Spleen (tissue), 11 donors: ENCODE results near the gene BLID. TPM values are rescaled to one million over a fixed set of nuclear protein-coding genes. Genes with fewer than 3 reads are reported as not detected.

ENCODE experiments used
- DNase-seq: peaks from one replicate; pipeline ENCODE4 v3.0.0-alpha.2; 2020
- H3K27ac ChIP-seq, 8 donors: fragments of 200-600 bp; sonication (generic) in 7 of 8; 1 replicate in 4 of 8; 2 replicates in 4 of 8; pipeline versions ENCODE4 v1.5.0 to v1.8.0; 2016 to 2021; ENCODE audit warnings: inconsistent platforms in 4 of 8, mild to moderate bottlenecking in 4 of 8, moderate library complexity in 1 of 8
- H3K27me3 ChIP-seq, 7 donors: fragments of 200-600 bp; sonication (generic) in 6 of 7; replicated peaks in 1 of 7; 1 replicate in 4 of 7; 2 replicates in 3 of 7; pipeline versions ENCODE4 v1.5.0 to v1.8.0; 2016 to 2021; ENCODE audit warnings: inconsistent platforms in 3 of 7, mild to moderate bottlenecking in 1 of 7
- H3K36me3 ChIP-seq, 6 donors: fragments of 200-600 bp; sonication (generic) in 5 of 6; 1 replicate in 4 of 6; 2 replicates in 2 of 6; pipeline versions ENCODE4 v1.5.0 to v1.8.0; 2016 to 2021; ENCODE audit warnings: inconsistent platforms in 2 of 6
- H3K4me1 ChIP-seq, 6 donors: fragments of 200-600 bp; sonication (generic) in 5 of 6; 1 replicate in 3 of 6; 2 replicates in 3 of 6; pipeline versions ENCODE4 v1.5.0 to v1.8.0; 2016 to 2021; ENCODE audit warnings: inconsistent platforms in 3 of 6
- H3K4me3 ChIP-seq, 8 donors: fragments of 200-600 bp; sonication (generic) in 7 of 8; 1 replicate in 4 of 8; 2 replicates in 4 of 8; pipeline versions ENCODE4 v1.5.0 to v1.8.0; 2016 to 2021; ENCODE audit warnings: inconsistent platforms in 4 of 8, mild to moderate bottlenecking in 4 of 8, moderate library complexity in 2 of 8
- H3K9me3 ChIP-seq, 8 donors: fragments of 200-600 bp; sonication (generic) in 7 of 8; 1 replicate in 4 of 8; 2 replicates in 4 of 8; pipeline versions ENCODE4 v1.5.0 to v1.8.0; 2016 to 2021; ENCODE audit warnings: inconsistent platforms in 4 of 8
- POLR2A ChIP-seq, 3 donors: fragments of 450-650 bp; IDR thresholded peaks; one replicate each; pipeline ENCODE4 v1.5.1; 2017; ENCODE audit warnings: antibody characterized with exemption in 3 of 3, mild to moderate bottlenecking in 1 of 3
- POLR2AphosphoS5 ChIP-seq, 3 donors: sonication (generic); formaldehyde crosslinking; IDR thresholded peaks; one replicate each; pipeline ENCODE4 v1.5.1; 2017; ENCODE audit warnings: antibody characterized with exemption in 3 of 3
- WGBS, 5 donors: extraction: QIAGEN DNeasy Blood & Tissue Kit in 3 of 5; methylation state at CpG; one replicate each; pipeline versions ENCODE4 v1.1.5 to v1.1.7; 2013 to 2018; 5-methylcytosine and 5-hydroxymethylcytosine counted together
- intact Hi-C: fragments of 100-400 bp; cut with DNase I; formaldehyde crosslinking; loops from one replicate; pipeline ENCODE4 v1.15.0; 2023; ENCODE audit warnings: low total_unique reads
- polyA plus RNA-seq, 3 donors: library from polyadenylated mRNA; stranded (reverse); fragments of 200-250 nt; gene quantifications; one replicate each; pipeline ENCODE4 v1.2.1, GENCODE V29; 2013
- total RNA-seq, 7 donors: library from RNA; depleted of rRNA in 3 of 7; stranded (reverse); fragments of >200 nt in 3 of 7; fragmentation: NEBNext Ultra II Directional in 4 of 7; extraction: Animal tissue kit (Norgen Biotek cat#: 25700) in 4 of 7; gene quantifications; one replicate each; pipeline versions ENCODE4 v1.1.0 to v1.2.1, GENCODE V29; 2016 to 2021
- TF ChIP-seq, protein P1 (sequence below), 11 experiments: fragments of 200-600 bp in 7 of 11; fragments of 450-650 bp in 4 of 11; sonication (generic) in 4 of 11; IDR thresholded peaks in 8 of 11; conservative IDR thresholded peaks in 3 of 11; 1 replicate in 7 of 11; 2 replicates in 4 of 11; pipeline versions ENCODE4 v1.4.0 to v1.8.0; 2016 to 2021; ENCODE audit warnings: antibody characterized with exemption in 11 of 11, inconsistent platforms in 4 of 11, mild to moderate bottlenecking in 1 of 11
- donor health status: healthy with polysubstance abuse.
- donor health status: DM: no; HTN: no; CAD: no; lungs with moderate emphysema.
- donor health status: DM: no; HTN: no; CAD: no.
- donor health status: Bipolar disorder and iron deficiency.
- donor health status: healthy.
- donor health status: DM: no; HTN: no; CAD: no.
- donor health status: DM: yes; HTN: yes; CAD: no.

The BLID gene
- total and polyA plus RNA-seq, 10 donors = 0.61 to 0.64 TPM; not detected in 8

DNA sequence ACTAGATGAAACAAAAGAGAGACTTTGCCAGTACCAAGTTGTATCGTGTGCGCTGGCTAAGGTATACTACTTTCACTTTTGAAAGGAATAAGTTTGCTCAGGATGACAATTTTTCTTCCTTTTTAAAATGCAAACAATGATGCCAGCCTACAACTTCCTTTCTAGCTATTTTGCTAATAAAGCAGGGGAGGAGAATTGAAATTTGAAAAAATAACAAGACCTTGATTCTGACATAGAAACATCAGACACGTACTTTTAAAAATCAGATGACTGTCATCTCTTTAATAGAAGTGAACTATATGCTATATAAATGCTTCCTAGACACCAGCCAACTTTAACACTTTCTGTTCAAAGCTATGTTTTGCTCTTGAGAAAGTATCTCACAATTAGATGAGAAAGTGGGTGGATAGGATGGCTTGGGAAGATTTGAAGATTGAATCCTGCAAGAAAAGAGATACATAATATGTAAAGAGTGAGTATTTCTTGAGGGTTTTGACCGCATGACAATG is 41.7 kb upstream of the BLID start:
- peak overlapping the region; percentile 4 to 49 (median 14) for H3K4me3 ChIP-seq
- WGBS, 5 donors = 24 to 28% (median 26%) methylated on average over 4 of the region's 4 CpGs
- H3K27ac ChIP-seq = peak overlapping the region in 4 of 8 donors; percentile 20 to 63 (median 52)

DNA sequence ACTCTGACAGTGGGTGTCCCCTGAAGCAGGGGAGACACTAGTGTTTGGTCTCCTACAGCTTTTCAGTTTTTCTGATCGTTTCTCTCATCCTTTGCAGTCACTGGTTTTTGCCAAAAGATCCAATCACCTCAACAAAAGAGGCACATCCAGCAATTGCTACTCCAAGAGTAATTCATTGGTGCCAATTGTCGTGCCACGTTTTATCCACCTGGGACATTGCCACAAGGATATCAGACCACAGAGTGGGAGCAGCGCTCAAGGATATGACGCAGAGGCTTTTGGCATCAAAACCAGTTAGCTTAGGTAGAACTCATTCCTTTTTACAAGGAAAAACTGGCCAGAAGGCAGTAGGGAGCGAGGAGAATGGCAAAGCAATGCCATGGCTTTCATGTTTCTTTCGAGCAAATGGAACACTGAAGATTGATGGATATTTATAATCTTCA is 40.9 kb upstream of the BLID start:
- intact Hi-C loops = no loop called here
- H3K27me3 ChIP-seq = no peaks in the 10 kb centered on the region
- no peak for DNase-seq
- peak overlapping the region in 4 of 8 donors; percentile 20 to 63 (median 52) for H3K27ac ChIP-seq
- H3K9me3 ChIP-seq = no peaks in the 10 kb centered on the region
- no peaks in the 10 kb centered on the region for H3K36me3 ChIP-seq
- 70 to 84% (median 75%) methylated on average over 7 of the region's 7 CpGs for WGBS, 5 donors
- TF ChIP-seq, protein P1, sequence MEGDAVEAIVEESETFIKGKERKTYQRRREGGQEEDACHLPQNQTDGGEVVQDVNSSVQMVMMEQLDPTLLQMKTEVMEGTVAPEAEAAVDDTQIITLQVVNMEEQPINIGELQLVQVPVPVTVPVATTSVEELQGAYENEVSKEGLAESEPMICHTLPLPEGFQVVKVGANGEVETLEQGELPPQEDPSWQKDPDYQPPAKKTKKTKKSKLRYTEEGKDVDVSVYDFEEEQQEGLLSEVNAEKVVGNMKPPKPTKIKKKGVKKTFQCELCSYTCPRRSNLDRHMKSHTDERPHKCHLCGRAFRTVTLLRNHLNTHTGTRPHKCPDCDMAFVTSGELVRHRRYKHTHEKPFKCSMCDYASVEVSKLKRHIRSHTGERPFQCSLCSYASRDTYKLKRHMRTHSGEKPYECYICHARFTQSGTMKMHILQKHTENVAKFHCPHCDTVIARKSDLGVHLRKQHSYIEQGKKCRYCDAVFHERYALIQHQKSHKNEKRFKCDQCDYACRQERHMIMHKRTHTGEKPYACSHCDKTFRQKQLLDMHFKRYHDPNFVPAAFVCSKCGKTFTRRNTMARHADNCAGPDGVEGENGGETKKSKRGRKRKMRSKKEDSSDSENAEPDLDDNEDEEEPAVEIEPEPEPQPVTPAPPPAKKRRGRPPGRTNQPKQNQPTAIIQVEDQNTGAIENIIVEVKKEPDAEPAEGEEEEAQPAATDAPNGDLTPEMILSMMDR (IDR thresholded peaks at IDR 0.05 in 8 of 11, conservative IDR thresholded peaks at IDR 0.05 in 3 of 11) = no peak
- TF ChIP-seq POLR2AphosphoS5 (IDR thresholded peaks at IDR 0.05) (no peak), POLR2A (IDR thresholded peaks at IDR 0.05) (no peak)
- peak overlapping the region in 7 of 8 donors; percentile 3 to 49 (median 11) for H3K4me3 ChIP-seq
- peaks cover 0 to 12% (median 5%) of the 10 kb centered on the region in 6 donors for H3K4me1 ChIP-seq

More for the DNA sequence above, 41.7 kb upstream of the BLID start:
- intact Hi-C loops = no loop called here
- Histone ChIP-seq H3K4me1 (peaks cover 0 to 12% (median 5%) of the 10 kb centered on the region in 6 donors), H3K27me3 (no peaks in the 10 kb centered on the region), H3K9me3 (no peaks in the 10 kb centered on the region), H3K36me3 (no peaks in the 10 kb centered on the region)
- no peak for DNase-seq
- TF ChIP-seq POLR2A (IDR thresholded peaks at IDR 0.05) = no peak
- TF ChIP-seq, protein P1 (IDR thresholded peaks at IDR 0.05 in 8 of 11, conservative IDR thresholded peaks at IDR 0.05 in 3 of 11) = no peak
- TF ChIP-seq POLR2AphosphoS5 (IDR thresholded peaks at IDR 0.05) = no peak

DNA sequence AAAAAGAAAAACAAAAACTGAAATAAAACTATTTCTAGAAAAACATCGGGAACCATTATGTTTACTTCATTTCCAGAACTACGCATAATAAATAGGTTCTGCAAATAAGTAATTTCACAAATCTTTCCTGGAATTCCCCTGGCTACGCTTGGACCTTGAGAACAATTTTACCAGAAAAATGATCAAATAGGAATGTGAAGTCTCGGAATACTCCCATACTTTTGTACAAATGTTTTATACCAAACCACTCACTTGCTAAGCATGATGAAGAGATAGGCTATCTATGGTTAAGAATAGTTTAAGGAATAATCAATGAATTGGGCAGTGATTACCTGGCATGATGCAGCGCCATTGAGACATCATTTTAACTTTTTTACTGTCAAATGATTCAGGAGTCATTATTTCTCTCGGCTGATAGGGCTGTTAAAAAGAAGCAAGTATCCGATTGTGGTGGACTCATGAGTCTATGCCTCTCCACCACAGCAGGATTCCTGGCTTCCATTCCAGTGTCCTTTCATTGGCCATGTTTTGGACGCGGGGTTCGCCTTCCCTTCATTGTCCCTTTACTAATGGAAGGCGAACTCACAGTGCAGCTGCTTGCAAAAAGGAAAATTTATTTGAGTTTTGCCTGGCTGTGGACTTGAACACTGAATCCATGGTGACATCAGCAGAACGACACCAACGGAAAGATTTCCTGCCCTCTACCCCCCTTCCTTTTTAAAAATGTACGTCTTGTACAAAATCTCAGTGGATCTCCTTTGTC is 39.9 kb upstream of the BLID start:
- H3K4me1 ChIP-seq = peaks cover 0 to 12% (median 5%) of the 10 kb centered on the region in 6 donors
- no peaks in the 10 kb centered on the region for H3K36me3 ChIP-seq
- no peaks in the 10 kb centered on the region for H3K9me3 ChIP-seq
- TF ChIP-seq, protein P1 (IDR thresholded peaks at IDR 0.05 in 8 of 11, conservative IDR thresholded peaks at IDR 0.05 in 3 of 11) = no peak
- TF ChIP-seq POLR2A (IDR thresholded peaks at IDR 0.05) (no peak), POLR2AphosphoS5 (IDR thresholded peaks at IDR 0.05) (no peak)
- 82 to 91% (median 89%) methylated on average over 14 of the region's 14 CpGs for WGBS, 5 donors
- DNase-seq = no peak
- intact Hi-C loops = no loop called here
- no peaks in the 10 kb centered on the region for H3K27me3 ChIP-seq
- H3K4me3 ChIP-seq = no peak overlapping the region
- peak overlapping the region in 1 of 8 donors; percentile 1 for H3K27ac ChIP-seq

DNA sequence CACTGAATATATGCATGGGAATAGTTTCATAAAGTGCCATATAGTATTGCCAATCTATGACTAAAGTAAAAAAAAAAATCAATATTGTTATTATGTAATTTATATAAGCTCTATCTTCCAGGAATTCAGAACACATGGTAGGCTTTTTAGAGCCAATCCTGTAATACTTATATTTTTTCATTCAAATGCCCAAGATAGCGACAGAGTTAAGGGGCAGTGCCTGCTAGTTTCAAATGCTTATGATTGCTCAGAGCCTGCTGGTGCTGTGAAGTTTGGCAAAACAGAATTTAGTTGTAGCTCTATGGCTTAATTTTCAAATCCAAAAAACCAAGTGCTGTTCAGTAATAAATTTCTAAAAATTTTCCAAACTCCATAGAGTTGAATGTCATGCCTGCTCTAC is 39.0 kb upstream of the BLID start:
- no peak overlapping the region for H3K27ac ChIP-seq
- intact Hi-C loops = no loop called here
- TF ChIP-seq, protein P1 (IDR thresholded peaks at IDR 0.05 in 8 of 11, conservative IDR thresholded peaks at IDR 0.05 in 3 of 11) = no peak
- no peak for TF ChIP-seq POLR2A (IDR thresholded peaks at IDR 0.05)
- no peaks in the 10 kb centered on the region for H3K9me3 ChIP-seq
- H3K36me3 ChIP-seq = no peaks in the 10 kb centered on the region
- 89 to 95% (median 92%) methylated on average over 1 of the region's 1 CpG for WGBS, 5 donors
- H3K27me3 ChIP-seq = no peaks in the 10 kb centered on the region
- H3K4me1 ChIP-seq = peaks cover 0 to 12% (median 5%) of the 10 kb centered on the region in 6 donors
- no peak for DNase-seq
- no peak overlapping the region for H3K4me3 ChIP-seq
